GM12878 (cell line): ENCODE data around the gene ASTL. TPM values are rescaled to one million over a fixed set of nuclear protein-coding genes. Genes with fewer than 3 reads are reported as not detected.

ENCODE experiments used
- ATAC-seq: fragments of 200-7000 bp; cut with Tn5 transposase; 3 replicates; pipeline ENCODE4 v1.9.1; 2020; ENCODE audit warnings: mild to moderate bottlenecking, moderate library complexity
- BruUV-seq: library from RNA; stranded (reverse); fragments of 400-500 nt; replicated peaks from 2 replicates; lab custom pipeline; 2021; lab: Mats Ljungman, UMichigan
- CTCF ChIA-PET: fragments of 300-600 bp; sonication (Branson Sonifier 250); formaldehyde crosslinking; extraction: SDS; loops from one replicate; lab custom pipeline; 2021; ENCODE audit warnings: inconsistent platforms; lab: Yijun Ruan, JAX
- POLR2A ChIA-PET: fragments of 350-600 bp; formaldehyde crosslinking; extraction: SDS; loops from one replicate; lab custom pipeline; 2021; ENCODE audit warnings: inconsistent platforms; lab: Charles Lee
- RAD21 ChIA-PET: fragments of 300-600 bp; sonication (Branson Sonifier 250); formaldehyde crosslinking; loops from one replicate; lab custom pipeline; 2023; ENCODE audit warnings: antibody characterized with exemption; ENCODE audit not compliant: unreplicated experiment; lab: Charles Lee
- SMC1A ChIA-PET: fragments of 300-600 bp; sonication (Branson Sonifier 250); formaldehyde crosslinking; loops from one replicate; lab custom pipeline; 2023; ENCODE audit not compliant: unreplicated experiment, uncharacterized antibody; lab: Charles Lee
- DNase-seq: peaks from one replicate; pipeline ENCODE4 v3.0.0-alpha.2; 2011; ENCODE audit warnings: low read depth, low spot score
- FAIRE-seq: peaks from 3 replicates; lab custom pipeline; 2011; peaks lifted over from hg19 to GRCh38; lab: Jason Lieb, UNC
- H2AFZ ChIP-seq: 2 replicates; pipeline ENCODE4 v1.6.0; 2011; ENCODE audit warnings: low read depth, low read length, control low read depth; ENCODE audit not compliant: control insufficient read depth
- H3K27ac ChIP-seq: 2 replicates; pipeline ENCODE4 v1.5.1; 2011; ENCODE audit warnings: control low read depth; ENCODE audit not compliant: control insufficient read depth, insufficient read depth
- H3K27me3 ChIP-seq, 2 experiments: replicated peaks in 1 of 2; 2 replicates each; pipeline versions ENCODE4 v1.6.0 to v1.6.1; 2011; ENCODE audit warnings: low read length in 1 of 2; ENCODE audit not compliant: control insufficient read depth in 2 of 2, insufficient read depth in 2 of 2
- H3K36me3 ChIP-seq, 2 experiments: 2 replicates each; pipeline ENCODE4 v1.5.1; 2011; ENCODE audit warnings: low read length in 1 of 2; ENCODE audit not compliant: control insufficient read depth in 2 of 2, insufficient read depth in 2 of 2
- H3K4me1 ChIP-seq: 2 replicates; pipeline ENCODE4 v1.6.1; 2011; ENCODE audit warnings: mild to moderate bottlenecking, low read length, moderate library complexity, mixed read lengths; ENCODE audit not compliant: control insufficient read depth, insufficient read depth
- H3K4me2 ChIP-seq: 2 replicates; pipeline ENCODE4 v1.6.0; 2011; ENCODE audit warnings: control low read depth; ENCODE audit not compliant: control insufficient read depth, insufficient read depth
- H3K4me3 ChIP-seq: fragments of 200-600 bp; sonication (generic); 2 replicates; pipeline ENCODE4 v1.5.1; 2016
- H3K79me2 ChIP-seq: 2 replicates; pipeline ENCODE4 v1.6.0; 2011; ENCODE audit warnings: low read length; ENCODE audit not compliant: control insufficient read depth, insufficient read depth
- H3K9ac ChIP-seq: 2 replicates; pipeline ENCODE4 v1.8.0; 2011; ENCODE audit warnings: low read length, control low read depth, mixed read lengths; ENCODE audit not compliant: control insufficient read depth, insufficient read depth
- H3K9me3 ChIP-seq: replicated peaks from 3 replicates; pipeline ENCODE4 v1.5.1; 2011; ENCODE audit warnings: mild to moderate bottlenecking, low read length; ENCODE audit not compliant: control insufficient read depth, insufficient read depth
- H4K20me1 ChIP-seq: 2 replicates; pipeline ENCODE4 v1.6.0; 2011; ENCODE audit not compliant: control insufficient read depth, insufficient read depth
- ASH2L ChIP-seq: fragments of 300-600, 200-600 bp; sonication (generic); IDR thresholded peaks from 2 replicates; pipeline ENCODE4 v1.6.1; 2017; ENCODE audit warnings: low read depth, mild to moderate bottlenecking, borderline replicate concordance
- CHD2 ChIP-seq: IDR thresholded peaks from 2 replicates; pipeline ENCODE4 v1.6.1; 2011; ENCODE audit warnings: low read depth, low read length, improper control_type of control experiment, borderline replicate concordance
- CTCF ChIP-seq, 3 experiments: IDR thresholded peaks in 2 of 3; conservative IDR thresholded peaks in 1 of 3; 2 replicates each; pipeline ENCODE4 v1.5.1; 2011; ENCODE audit warnings: low read depth in 3 of 3, low read length in 3 of 3, mild to moderate bottlenecking in 3 of 3, control low read depth in 2 of 3, moderate library complexity in 2 of 3, inconsistent platforms in 1 of 3, mixed read lengths in 1 of 3; ENCODE audit not compliant: control insufficient read depth in 2 of 3, insufficient read depth in 1 of 3; ENCODE audit errors: extremely low read depth in 1 of 3
- CUX1 ChIP-seq: IDR thresholded peaks from 2 replicates; pipeline ENCODE4 v1.6.1; 2012; ENCODE audit warnings: improper control_type of control experiment, low read depth, low read length; ENCODE audit not compliant: insufficient replicate concordance
- IRF4 ChIP-seq: IDR thresholded peaks from 2 replicates; pipeline ENCODE4 v1.6.1; 2011; ENCODE audit warnings: low read depth, low read length
- KDM1A ChIP-seq: fragments of 200-600 bp; sonication (generic); IDR thresholded peaks from 2 replicates; pipeline ENCODE4 v1.6.1; 2016; ENCODE audit warnings: borderline replicate concordance
- MAX ChIP-seq: IDR thresholded peaks from 2 replicates; pipeline ENCODE4 v1.6.1; 2012; ENCODE audit warnings: low read depth, low read length, improper control_type of control experiment
- MYC ChIP-seq: IDR thresholded peaks from 2 replicates; pipeline ENCODE4 v1.6.1; 2011; ENCODE audit warnings: mild to moderate bottlenecking, low read length, moderate library complexity, inconsistent platforms; ENCODE audit not compliant: insufficient read depth, insufficient replicate concordance, insufficient read length, severe bottlenecking
- PBX3 ChIP-seq: IDR thresholded peaks from 2 replicates; pipeline ENCODE4 v1.6.1; 2011; ENCODE audit warnings: mild to moderate bottlenecking, low read depth, low read length, moderate library complexity; ENCODE audit not compliant: insufficient replicate concordance
- RAD21 ChIP-seq: IDR thresholded peaks from 2 replicates; pipeline ENCODE4 v1.6.1; 2011; ENCODE audit warnings: mild to moderate bottlenecking, low read depth, low read length, moderate library complexity; ENCODE audit not compliant: insufficient read depth
- RELA ChIP-seq: fragments of 450-650 bp; IDR thresholded peaks from 2 replicates; pipeline ENCODE4 v1.8.0; 2014; ENCODE audit warnings: borderline replicate concordance; ENCODE audit not compliant: partially characterized antibody
- YBX1 ChIP-seq: fragments of 450-650 bp; IDR thresholded peaks from 2 replicates; pipeline ENCODE4 v1.6.1; 2016; ENCODE audit warnings: antibody characterized with exemption
- WGBS: methylation state at CpG from one replicate; pipeline ENCODE4 v1.1.6; 2016; ENCODE audit warnings: low lambda C conversion rate; ENCODE audit not compliant: insufficient replicate concordance, insufficient coverage; ENCODE audit errors: missing lambda C conversion rate; 5-methylcytosine and 5-hydroxymethylcytosine counted together
- in situ Hi-C: fragments of 300-500 bp; cut with MboI; formaldehyde crosslinking; loops from 9 replicates; pipeline ENCODE4 v1.14.3; 2018; ENCODE audit warnings: mixed read lengths
- intact Hi-C: fragments of 100-400 bp; cut with micrococcal nuclease; formaldehyde crosslinking; loops from one replicate; pipeline ENCODE4 v1.14.2; 2022; ENCODE audit not compliant: unreplicated experiment
- polyA plus RNA-seq, 11 experiments: library from polyadenylated mRNA; depleted of rRNA in 4 of 11; unstranded in 6 of 11; stranded (reverse) in 5 of 11; fragments of >200 nt; fragmentation: Nextera tagmentation in 4 of 11; fragmentation: Illumina TruSeq in 1 of 11; extraction: Ambion mirVana in 4 of 11; extraction: Trizol in 1 of 11; gene quantifications; 1 replicate in 1 of 11; 2 replicates in 10 of 11; pipeline versions ENCODE4 v1.2.1 to v1.2.3, GENCODE V29; 2011 to 2016; ENCODE audit warnings: inconsistent platforms in 2 of 11, missing spikeins in 2 of 11, low read depth in 1 of 11
- total RNA-seq, 4 experiments: library from RNA; depleted of rRNA in 3 of 4; stranded (reverse); fragments of >200 nt in 3 of 4; fragmentation: Illumina TruSeq in 1 of 4; extraction: Trizol in 1 of 4; gene quantifications; 2 replicates each; pipeline versions ENCODE4 v1.2.1 to v1.2.3, GENCODE V29; 2013 to 2021

The ASTL gene
- total and polyA plus RNA-seq, 10 of the 15 experiments (the other 5 are each of a cell fraction or from before 2014, with no cell fraction given), result 0.18 to 1.0 (median 0.38) TPM; not detected in 4

GRCh38 chr2:96097951-96098823, 40.1 kb downstream of the ASTL start:
- CTCF ChIA-PET, result interaction anchor here (1.0 to 1.8 kb wide), 2 partner anchors 41 to 77 kb away, joined by 3 to 5 read pairs; partner anchors contain the start of gene ASTL
- SMC1A ChIA-PET, result no interaction called here
- no peak overlapping the region for H3K27ac ChIP-seq
- H3K9ac ChIP-seq, result no peak overlapping the region
- no peaks in the 10 kb centered on the region for H3K36me3 ChIP-seq
- no peaks in the 10 kb centered on the region for H3K4me1 ChIP-seq
- ATAC-seq (peak; percentile 33; the same call in 2 of the 3 replicates), DNase-seq (no peak), FAIRE-seq (no peak)
- no peak overlapping the region for H2AFZ ChIP-seq
- H3K4me3 ChIP-seq, result no peak overlapping the region
- no peaks in the 10 kb centered on the region for H3K27me3 ChIP-seq
- TF ChIP-seq PBX3 (no peak), CHD2 (no peak), MAX (no peak), CUX1 (no peak), KDM1A (no peak), RELA (no peak), YBX1 (no peak), CTCF (IDR thresholded peaks at IDR 0.05 in 2 of 3, conservative IDR thresholded peaks at IDR 0.05 in 1 of 3; ENCODE audit: control insufficient read depth in 2 of 3, extremely low read depth in 1 of 3, insufficient read depth in 1 of 3, low read depth in 3 of 3, low read length in 3 of 3) (peak in 2 of 3 experiments; percentile 5 to 24; a peak in 1 of 6 replicates), RAD21 (peak; percentile 25; the same call in 1 of the 2 replicates), MYC (no peak), ASH2L (no peak), IRF4 (no peak)
- RAD21 ChIA-PET, result interaction anchor here (0.9 kb wide), 1 partner anchor 76 kb away, joined by 3 read pairs; no protein-coding TSS in a partner anchor
- no peaks in the 10 kb centered on the region for H3K79me2 ChIP-seq
- H3K4me2 ChIP-seq, result no peak overlapping the region
- BruUV-seq, result no TSS peak
- H4K20me1 ChIP-seq, result no peaks in the 10 kb centered on the region
- no peaks in the 10 kb centered on the region for H3K9me3 ChIP-seq
- 9% methylated on average over 7 of the region's 7 CpGs for WGBS
- in situ Hi-C loops, result no loop called here
- POLR2A ChIA-PET, result no interaction called here
- intact Hi-C loops, result no loop called here
